HG03521 (cell line): ENCODE measurements around the gene MIAT.

Source experiments
- ATAC-seq: cut with Tn5 transposase; IDR thresholded peaks from one replicate; pipeline ENCODE4 v1.9.1; 2021; ENCODE audit warnings: mild to moderate bottlenecking, moderate library complexity; ENCODE audit not compliant: unreplicated experiment

Gene MIAT

DNA sequence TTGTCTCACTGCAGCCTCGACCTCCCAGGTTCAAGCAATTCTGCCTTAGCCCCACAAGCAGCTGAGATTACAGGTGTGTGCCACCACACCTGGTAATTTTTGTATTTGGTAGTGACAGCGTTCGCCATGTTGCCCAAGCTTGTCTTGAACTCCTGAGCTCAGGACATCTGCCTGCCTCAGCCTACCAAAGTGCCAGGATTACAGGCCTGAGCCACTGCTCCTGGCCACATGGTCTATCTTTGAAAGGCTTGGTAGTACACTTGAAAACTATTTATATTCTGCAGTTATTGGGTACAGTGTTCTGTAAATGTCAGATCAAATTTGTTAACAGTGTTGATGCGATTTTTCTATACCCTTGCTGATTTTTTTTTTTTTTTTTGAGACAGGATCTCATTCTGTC, 26.1 kb upstream of the MIAT start:
- no peak for ATAC-seq

DNA sequence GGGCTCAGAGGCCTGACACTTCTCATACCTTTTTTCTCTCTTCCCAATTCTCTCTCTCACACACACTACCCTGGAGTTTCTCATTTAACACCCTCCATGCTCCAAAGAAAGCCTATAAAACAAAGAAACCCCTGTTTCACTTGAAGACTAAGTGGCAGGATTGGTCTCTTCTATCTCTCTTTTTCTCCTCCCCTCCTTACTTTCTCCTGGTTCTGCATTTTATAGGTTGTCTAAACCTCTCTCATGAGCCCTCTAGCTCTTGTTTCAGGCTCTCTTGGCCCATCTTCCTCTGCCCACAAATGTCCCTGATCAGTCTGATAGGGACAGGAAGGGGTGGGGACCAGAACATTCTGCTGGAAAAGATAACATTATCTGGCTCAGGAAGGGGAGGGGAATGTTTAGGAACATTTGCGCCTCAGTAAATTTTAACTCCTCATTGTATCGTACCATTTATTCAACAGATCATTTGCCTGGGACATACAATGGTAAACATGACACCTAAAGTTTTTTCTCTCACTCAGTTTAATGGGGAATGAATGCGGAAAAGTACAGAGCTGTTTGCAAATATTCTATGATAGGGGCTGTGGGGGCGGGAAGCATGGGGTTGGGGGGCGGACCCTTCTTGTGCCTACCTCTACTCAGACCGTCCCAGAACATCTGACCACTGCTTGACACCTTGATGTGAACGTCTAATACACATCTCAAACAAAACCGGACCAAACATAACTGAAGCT, 24.8 kb upstream of the MIAT start:
- no peak for ATAC-seq

DNA sequence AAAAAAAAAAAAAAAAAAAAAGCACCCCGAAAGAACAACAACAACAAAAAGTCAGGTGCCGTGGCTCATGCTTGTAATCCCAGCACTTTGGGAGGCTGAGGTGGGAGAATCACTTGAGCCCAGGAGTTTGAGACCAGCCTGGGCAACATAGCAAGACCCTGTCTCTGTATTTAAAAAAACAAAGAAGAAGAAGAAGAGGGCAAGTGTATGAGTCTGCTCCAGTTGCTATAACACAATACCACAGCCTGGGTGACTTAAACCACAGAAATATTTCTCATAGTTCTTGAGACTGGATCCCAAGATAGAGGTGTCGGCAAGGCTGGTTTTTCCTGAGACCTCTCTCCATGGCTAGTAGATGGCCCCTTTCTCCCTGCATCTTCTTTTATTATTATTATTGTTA, 23.2 kb upstream of the MIAT start:
- ATAC-seq: no peak

DNA sequence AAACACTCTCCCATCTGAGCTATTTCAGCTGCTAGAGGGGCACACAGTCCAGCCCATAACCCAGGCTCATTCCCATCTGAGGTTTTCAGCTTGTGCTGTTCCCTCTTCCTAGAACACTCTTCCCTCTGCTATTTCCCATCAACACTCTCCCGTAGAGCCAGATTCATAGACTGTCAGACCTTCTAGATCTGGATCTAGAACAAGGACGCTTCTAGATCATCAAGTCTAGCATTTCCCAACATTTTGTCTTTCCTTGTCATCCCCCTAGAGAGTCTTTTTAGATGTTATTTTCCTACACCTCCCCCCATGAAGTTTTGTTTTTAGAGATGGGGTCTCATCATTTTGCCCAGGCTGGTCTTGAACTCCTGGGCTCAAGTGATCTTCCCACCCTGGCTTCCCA, 22.3 kb upstream of the MIAT start:
- no peak for ATAC-seq

DNA sequence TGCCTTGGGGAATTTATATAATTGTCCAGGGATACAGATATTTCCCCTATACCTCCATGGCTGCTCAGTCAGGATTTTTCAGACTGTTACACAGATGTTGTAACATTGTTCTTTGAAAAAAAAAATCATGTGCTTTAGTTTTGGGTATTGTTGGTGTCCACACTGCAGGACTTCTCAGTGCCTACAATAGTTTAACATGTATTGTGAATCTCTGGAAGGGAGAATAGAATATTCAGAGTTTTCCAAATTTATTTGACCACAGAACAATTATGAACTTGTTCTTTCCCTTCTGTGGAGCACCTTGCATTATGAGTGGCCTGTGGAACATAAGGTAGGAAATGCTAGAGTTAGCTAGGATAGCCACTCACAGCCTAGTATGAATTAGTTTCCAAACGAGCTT, 21.1 kb upstream of the MIAT start:
- no peak for ATAC-seq

DNA sequence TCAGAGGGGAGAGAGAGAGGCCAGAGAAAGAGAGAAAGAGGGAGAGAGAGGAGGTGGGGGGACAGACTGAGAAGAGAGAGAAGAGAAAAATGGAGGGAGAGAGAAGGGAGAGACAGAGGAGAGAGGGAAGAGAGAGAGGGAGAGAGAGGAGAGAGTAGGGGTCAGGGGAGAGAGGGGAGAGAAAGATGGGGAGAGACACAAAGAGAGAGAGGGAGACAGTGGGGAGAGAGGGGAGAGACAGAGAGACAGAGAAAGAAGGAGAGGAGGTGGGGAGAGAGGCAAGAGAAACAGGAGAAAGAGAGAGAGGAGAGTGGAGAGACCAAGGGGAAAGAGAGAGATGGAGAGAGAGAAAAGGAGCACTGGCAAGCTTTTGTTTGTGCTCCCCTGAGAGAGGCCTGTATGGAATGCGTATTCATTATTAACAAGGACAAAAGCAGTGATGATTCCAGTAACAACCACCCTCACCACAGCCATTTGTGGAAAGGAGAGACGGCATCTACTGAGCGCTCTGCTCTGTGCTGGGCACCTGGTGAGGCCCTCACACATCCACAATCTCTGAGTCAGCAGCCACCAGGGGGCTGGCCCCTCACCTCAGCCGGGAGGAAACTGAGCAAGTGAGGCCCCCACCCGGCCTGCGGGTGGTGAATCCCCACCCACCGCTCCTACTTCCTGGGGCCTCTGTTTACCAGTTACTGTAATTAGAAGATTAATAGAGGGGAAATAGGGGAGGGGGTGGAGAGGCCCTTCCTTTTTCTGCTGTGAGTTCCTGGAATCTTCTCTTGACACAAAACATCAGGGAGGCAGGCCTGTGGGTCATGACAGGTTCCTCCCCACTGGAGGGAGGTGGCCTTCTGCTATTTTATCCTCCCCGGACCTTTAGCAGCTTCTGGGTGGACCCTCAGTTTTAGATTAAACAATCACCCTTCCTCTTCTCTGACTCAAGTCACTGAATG, 14.6 kb upstream of the MIAT start:
- ATAC-seq: no peak

DNA sequence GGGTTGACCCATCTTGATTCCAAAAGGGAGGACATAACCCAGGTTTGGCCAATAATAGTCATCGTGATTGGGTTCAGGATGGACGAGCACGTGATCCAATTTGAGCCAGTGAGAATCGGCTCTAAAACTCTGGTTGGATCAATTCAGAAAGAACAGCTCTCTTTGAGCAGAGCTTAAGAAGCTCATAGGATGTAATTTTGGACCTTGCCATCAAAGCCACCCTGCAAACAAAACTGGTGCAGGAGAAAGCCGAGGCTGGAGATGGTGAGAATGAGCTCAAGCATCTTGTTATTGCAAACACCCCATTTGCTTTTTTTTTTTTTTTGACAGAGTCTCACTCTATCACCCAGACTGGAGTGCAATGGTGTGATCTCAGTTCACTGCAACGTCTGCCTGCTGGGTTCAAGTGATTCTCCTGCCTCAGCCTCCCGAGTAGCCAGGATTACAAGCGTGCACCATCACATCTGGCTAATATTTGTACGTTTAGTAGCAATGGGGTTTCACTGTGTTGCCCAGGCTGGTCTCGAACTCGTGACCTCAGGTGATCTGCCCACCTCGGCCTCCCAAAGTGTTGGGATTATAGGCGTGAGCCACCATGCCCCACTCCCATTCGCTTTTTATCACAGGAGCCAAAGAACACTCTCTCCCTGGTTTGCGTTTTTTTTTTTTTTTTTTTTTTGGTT, 13.8 kb upstream of the MIAT start:
- ATAC-seq: no peak

DNA sequence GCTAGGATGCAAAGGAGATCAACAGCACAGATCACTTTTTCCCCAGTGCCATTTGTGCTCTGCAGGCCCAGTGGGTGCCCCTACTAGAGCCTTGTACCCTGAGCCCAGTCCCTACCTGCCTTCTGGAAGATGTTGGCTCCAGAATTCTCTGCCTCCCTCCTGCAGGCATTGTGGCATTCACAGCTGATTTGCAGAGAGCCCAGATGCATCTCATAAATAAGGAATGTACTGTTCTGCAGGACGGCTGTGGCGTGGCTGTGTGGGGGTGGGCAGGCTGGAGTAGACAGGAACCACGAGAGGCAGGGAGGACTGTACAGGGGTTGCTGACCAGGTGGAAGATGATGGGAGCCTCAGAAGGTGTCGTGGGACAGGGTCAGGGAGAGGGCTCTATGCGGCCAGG, 11.2 kb upstream of the MIAT start:
- ATAC-seq: no peak

DNA sequence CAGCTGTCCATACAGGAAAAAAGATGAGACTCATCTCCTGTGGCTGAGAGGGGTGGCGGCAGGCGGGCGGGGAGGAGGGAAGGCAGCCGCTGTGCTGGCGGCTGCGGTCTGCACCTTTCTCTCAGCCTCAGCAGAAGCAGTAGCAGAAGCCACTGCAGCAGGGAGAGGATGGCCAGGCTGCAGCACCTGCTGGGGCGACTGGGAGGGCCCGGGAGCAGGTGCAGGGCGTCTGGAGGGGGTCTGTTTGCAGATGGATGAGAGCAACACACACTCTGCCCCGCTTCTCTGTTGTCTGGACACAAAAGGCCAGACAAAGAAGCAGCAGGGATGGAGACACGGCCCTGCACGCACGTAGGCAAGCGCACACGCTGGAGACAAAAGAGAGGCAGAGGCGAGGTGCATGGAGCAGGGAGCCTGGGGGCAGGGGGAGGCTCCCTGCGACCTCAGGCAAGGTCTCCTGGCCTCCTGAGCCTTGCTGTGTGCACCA, 9.3 kb upstream of the MIAT start:
- no peak for ATAC-seq

DNA sequence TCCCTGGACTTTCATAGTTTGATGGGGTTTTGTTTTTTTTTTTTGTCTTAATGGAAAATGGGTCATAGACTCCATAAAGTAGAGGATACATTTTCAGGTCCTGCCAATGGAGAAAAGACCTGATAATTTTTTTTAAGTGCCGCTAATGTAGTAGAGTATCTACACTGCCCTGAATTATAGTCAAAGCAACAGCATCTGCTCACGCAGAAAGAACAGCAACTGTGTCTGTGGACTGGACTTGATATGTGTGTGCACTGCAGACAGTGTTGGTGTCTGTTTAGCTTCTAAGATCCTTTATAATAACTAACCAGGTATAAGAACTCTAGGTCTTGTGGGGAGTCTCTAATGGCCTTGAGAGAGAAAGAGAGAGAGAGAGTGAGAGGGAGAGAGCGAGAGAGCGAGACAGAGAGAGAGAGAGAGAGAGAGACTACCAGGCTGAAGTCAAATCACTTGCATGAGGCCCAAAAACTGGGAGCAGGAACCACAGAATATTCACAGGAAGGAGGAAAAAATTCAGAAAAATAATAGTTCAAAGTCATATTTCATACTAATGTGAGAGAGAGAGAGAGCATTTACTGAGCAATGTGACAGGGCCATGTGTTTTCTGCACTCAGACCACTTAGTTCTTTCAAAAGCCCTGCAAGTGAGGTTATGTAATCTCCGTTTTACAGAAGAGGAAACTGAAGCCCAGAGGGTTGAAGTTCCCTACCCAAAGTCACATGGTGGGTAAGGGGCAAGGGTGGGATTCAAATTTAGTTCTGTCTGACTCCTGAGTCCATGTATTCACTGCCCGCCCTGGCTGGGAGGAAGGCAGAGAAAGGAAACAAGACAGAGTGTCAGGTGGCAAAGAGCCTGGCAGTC, 8.6 kb upstream of the MIAT start:
- no peak for ATAC-seq

DNA sequence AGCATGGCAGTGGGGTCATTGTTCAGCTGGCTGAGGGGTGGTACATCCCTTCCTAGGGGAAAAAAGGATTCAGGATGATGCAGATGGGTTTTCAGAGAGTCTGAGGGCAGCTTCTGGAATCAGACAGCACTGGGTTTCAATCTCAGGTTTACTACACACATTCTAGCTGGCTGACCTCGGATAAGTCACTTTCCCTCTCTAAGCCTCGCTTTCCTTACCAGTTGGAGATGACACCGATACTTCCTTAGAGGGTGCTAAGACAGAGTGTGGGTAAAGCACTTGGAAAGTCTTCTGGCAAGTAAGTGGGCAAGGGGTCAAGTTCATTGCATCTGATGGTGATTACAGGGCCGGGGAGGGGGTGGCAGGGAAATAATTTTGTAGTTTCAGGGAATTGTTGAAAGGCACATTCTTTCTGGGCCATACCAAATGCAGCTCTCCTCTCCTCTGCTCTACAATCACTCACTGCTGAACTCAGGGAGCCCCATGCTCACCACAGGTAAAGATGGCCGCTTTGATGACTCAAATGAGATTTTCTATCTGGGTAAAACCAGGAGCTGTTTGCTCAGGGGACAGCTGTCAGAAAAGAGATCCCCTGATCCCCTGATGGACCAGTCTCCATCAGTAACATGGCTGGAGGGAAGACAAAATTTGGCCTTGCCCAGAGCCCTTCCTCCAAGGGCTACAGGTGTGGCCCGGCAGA, 6.5 kb upstream of the MIAT start:
- ATAC-seq: no peak

DNA sequence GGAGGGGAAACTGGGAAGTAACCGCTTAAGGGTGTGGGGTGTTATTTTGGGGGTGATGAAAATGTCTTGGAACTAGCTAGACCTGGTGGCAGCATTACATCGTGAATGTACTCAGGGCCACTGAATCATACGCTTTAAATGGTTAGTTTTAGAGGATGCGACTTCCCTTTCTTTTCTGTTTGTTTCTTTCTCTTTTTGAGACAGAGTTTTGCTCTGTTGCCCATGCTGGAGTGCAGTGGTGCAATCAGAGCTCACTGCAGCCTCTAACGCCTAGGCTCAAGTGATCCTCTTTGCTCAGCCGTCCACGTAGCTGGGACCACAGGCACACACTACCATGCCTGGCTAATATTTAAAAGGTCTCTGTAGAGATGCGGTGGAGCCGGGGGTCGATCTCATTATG, 5.6 kb upstream of the MIAT start:
- ATAC-seq: no peak

DNA sequence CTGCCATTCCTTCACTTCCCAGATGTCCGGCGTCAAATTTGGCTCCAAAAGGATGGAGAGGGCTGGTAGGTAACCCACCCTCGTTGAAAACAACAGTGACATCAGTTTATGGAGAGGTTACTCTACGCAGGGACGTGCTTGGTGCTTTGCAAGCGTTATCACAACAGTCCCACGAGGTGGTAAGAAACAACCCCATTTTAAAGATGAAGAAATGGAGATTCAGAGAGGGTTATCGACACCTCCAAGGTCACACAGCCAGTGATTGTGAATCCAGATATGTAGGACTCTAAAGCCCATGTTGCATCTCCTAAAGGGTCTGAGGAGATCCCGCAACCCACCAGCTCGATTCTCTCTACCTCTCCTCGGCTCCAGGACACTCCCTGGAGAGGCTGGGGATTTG, 773 bp downstream of the MIAT start:
- ATAC-seq: no peak

DNA sequence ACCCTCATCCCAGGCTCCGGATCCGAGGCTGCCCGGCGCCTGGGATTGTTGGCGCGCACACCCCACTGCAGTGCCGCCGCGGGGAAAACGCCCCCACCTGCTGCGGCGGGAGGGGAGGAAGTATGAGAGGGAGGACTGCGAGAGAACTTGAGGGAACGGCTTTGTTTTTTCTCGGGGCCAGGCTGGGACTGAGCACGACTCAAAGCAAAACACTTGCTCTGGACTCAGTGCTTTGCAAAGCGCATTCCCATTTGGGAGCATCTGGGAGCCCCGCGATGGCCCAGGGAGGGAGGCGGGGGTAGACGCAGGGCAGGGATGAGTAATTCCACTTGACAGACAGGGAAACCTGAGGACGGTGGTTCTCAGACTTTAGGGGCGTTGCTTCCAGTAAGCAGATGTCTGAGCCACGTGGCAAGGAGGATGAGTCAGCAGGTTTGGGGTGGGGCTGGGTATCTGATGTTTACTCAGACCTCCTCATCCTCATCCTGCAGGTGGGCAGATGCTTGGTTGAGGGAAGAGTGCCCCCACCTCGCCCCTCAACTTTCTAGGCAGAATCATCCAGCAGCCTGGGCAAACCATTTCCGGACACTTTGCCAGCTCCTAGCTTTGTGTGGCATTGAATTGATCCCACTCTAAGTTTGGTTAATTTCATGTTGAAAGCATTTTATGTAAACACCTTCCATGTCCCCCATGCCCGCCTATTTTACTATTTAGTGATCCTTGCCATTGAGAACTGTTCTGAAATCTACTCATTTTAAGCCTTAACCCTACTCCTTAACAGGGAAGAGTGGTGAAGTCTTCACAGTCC, 1.5 kb downstream of the MIAT start:
- no peak for ATAC-seq

DNA sequence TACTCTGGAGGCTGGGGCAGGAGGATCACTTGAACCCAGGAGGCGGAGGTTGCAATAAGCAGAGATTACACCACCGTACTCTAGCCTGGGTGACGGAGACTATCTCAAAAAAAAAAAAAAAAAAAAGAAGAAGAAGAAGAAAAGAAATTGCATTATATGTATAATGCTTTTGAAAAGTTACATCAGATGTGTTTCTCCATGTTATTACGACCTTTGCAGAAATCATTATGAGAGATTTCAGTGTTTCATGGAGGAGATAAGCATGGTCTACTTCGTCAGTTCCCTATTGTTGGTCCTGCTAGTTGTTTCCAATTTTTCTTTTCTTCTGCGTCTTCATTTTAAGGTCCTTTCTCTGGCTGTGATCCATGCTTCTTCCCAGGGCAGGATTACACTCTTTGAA, 3.0 kb downstream of the MIAT start:
- no peak for ATAC-seq

DNA sequence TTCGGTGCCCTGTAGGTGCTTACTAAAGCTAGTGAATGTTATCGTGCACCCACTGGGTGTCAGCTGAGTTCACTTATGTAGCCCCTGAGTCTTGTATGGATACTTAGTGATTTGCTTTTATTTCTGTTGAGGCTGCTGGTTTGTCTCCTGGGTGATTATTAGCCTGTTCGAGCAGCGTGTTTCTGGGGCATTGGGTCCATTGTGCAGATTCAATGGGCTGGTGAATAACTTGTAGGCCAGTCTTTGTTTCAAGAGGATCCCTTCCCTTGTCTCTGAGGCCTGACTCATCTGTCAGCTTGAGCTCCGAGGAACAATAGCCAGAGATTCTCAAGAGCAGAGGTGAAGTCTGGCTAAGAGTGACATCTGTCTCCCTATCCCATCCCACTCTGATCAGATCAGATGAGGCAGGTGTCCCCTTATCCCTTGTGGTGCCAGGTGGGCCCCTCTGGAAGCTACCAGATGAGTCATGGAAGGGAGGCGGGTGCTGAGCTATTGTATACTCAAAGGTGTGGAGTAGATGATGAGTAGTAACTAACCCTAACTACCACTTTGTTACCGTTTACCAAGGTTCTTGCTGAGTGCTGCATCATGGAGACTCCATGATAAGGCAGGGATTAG, 3.7 kb downstream of the MIAT start:
- ATAC-seq: no peak

DNA sequence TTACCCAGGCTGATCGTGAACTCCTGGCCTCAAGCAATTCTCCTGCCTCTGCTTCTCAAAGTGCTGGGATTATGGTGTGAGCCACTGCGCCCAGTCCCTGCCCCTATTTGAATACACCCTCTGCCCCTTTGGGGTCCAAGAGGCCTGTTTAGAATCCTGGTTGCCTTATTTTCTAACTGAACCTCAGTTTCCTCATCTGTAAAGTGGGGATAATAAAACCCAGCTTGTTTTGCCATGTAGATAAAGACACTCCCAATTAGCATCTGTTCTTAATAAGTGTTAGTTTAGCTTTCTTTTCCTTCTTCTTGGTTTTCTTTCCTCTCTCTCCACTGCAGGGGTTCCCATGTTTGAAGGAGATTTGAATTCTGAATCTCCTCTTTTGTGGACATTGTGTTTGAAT, 4.8 kb downstream of the MIAT start:
- no peak for ATAC-seq

DNA sequence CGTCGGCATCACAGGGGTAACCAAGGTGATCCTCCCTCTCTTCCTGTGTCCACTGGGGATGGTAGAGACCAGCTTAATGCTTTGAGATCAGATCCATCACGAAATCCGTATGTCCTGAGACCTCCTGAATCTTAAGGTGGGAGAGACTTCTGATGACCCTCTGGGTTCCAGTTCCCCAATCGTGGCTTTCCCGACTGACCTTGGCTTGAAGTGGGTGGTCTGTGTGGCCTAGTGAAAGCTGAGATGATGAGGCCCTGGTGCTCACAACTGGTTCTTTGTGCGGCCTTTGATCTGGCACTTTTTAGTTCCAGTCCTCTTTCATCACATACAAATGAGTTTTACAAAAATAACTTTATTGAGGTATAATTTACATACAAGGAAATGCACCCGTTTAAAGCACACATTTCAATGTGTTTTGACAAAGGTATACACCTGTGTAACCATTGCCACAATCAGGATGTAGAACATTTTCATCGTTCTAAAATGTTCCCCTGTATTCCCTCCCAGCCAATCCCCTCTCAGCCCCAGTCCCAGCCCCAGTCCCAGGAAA, 6.1 kb downstream of the MIAT start:
- ATAC-seq: no peak
